PC-3 (cell line): ENCODE results near the gene SLC12A1.

Experiments
- CTCF ChIP-seq: fragments of 300-600 bp; sonication (generic); conservative IDR thresholded peaks from 2 replicates; pipeline ENCODE4 v1.5.1; 2017; ENCODE audit warnings: antibody characterized with exemption, low read depth, mild to moderate bottlenecking, low read length
- EZH2 ChIP-seq: fragments of 300-600 bp; sonication (generic); IDR thresholded peaks from one replicate; pipeline ENCODE4 v1.6.1; 2017; ENCODE audit warnings: antibody characterized with exemption, mild to moderate bottlenecking, low read length; ENCODE audit not compliant: unreplicated experiment
- EZH2phosphoT487 ChIP-seq: fragments of 300-600 bp; sonication (generic); IDR thresholded peaks from 2 replicates; pipeline ENCODE4 v1.6.1; 2018; ENCODE audit warnings: mild to moderate bottlenecking, antibody characterized with exemption, low read length, borderline replicate concordance

DNA sequence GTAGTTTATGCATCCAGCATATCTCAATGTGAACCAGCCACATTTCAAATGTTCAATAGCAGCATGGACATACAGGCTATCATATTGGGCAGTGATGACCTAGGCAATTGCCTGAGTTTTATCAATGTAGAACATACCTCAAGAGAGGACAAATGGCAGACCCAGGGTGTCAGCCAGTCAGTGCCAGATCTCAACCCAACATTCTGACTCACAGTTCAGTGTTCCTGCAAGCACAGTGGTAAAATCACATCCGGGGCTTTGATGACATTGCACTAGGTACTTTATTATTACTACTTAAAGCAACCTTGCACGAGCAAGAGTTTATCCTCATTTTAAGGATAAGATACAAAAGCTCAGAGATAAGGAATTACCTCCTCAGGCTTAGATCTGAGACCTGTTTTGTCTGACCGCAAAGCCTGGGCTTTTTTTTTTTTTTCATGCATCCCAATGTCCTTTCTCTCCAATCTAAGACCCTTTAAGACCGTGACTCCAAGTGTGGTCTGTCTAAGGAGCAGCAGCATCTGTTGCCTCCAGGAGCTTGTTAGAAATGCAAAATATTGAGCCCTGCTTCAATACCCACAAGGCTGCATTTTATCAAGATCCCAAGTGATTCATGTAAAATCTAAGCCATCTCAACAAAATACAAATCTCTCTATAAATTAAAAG, 60.1 kb downstream of the SLC12A1 start:
- no peak for TF ChIP-seq EZH2
- TF ChIP-seq EZH2phosphoT487 = no peak
- TF ChIP-seq CTCF = no peak
